Brain microvascular endothelial cell (primary cell): ENCODE results near the gene PUS10.

Experiments used
- DNase-seq: peaks from one replicate; pipeline ENCODE4 v3.0.0-alpha.2; 2020
- H3K27ac ChIP-seq: fragments of 250-450 bp; sonication (Bioruptor Pico); 2 replicates; pipeline ENCODE4 v1.5.1; 2020; ENCODE audit warnings: mild to moderate bottlenecking, moderate library complexity
- H3K27me3 ChIP-seq: fragments of 250-450 bp; sonication (Bioruptor Pico); replicated peaks from 2 replicates; pipeline ENCODE4 v1.5.1; 2020; ENCODE audit warnings: mild to moderate bottlenecking
- H3K36me3 ChIP-seq: fragments of 250-450 bp; sonication (Bioruptor Pico); replicated peaks from 2 replicates; pipeline ENCODE4 v1.5.1; 2020; ENCODE audit warnings: mild to moderate bottlenecking
- H3K4me3 ChIP-seq: 2 replicates; pipeline ENCODE4 v1.5.1; 2011; ENCODE audit warnings: low read depth, mild to moderate bottlenecking, control low read depth, low read length, moderate library complexity
- in situ Hi-C: cut with HindIII; loops from 2 replicates; pipeline ENCODE4 v1.10.0; 2017; ENCODE audit warnings: low sequenced_read_pairs, low pct_ligation_motif_present
- TF ChIP-seq, protein P1 (sequence below): IDR thresholded peaks from 2 replicates; pipeline ENCODE4 v1.5.1; 2011; ENCODE audit warnings: low read depth, mild to moderate bottlenecking, moderate library complexity, low read length, control low read depth, inconsistent platforms; ENCODE audit errors: missing control alignments

Gene PUS10

DNA sequence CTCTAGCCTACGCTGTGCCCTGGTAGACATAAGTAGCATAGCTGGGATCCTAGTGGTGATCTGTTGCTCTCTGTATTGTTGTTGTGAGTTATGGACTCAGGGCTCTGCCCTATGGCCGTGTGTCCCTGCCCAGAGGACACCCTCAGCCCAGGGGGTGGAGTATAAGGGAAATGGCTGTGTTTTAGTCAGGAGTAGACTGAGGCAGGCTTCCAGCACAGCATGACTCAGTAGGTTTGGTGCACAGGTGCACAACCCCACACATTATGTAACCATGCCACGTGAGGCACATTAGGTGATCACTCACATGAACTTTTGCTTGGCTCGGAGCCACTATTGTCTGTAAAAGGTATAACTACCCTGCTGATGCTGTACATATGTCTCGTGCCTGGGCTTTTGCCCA lies 60.4 kb downstream of the PUS10 start:
- DNase-seq, result no peak
- TF ChIP-seq, protein P1, sequence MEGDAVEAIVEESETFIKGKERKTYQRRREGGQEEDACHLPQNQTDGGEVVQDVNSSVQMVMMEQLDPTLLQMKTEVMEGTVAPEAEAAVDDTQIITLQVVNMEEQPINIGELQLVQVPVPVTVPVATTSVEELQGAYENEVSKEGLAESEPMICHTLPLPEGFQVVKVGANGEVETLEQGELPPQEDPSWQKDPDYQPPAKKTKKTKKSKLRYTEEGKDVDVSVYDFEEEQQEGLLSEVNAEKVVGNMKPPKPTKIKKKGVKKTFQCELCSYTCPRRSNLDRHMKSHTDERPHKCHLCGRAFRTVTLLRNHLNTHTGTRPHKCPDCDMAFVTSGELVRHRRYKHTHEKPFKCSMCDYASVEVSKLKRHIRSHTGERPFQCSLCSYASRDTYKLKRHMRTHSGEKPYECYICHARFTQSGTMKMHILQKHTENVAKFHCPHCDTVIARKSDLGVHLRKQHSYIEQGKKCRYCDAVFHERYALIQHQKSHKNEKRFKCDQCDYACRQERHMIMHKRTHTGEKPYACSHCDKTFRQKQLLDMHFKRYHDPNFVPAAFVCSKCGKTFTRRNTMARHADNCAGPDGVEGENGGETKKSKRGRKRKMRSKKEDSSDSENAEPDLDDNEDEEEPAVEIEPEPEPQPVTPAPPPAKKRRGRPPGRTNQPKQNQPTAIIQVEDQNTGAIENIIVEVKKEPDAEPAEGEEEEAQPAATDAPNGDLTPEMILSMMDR, result no peak
- Histone ChIP-seq H3K27ac (no peak overlapping the region), H3K27me3 (no peaks in the 10 kb centered on the region), H3K36me3 (no peaks in the 10 kb centered on the region), H3K4me3 (no peak overlapping the region)
- in situ Hi-C loops, result no loop called here

DNA sequence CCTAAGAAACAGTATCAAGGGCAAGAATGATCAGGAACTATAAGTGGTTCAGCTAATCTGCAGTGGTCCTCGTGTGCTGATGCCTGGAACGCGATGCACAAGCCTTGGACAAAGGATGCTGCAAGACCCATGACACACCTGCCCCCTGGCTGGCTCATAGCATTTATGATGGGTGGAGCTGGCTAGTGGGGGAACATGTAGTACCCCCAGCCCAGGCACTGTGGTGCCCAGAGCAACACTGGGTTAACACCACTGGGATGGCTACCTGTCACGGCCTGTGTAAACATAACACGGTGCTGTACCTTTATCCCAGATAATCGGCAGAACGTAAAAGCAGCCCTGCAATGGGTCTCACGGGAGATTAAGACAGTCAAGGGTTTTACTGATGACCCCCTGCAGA lies 60.8 kb downstream of the PUS10 start:
- DNase-seq, result no peak
- Histone ChIP-seq H3K27ac (no peak overlapping the region), H3K4me3 (no peak overlapping the region), H3K36me3 (no peaks in the 10 kb centered on the region), H3K27me3 (no peaks in the 10 kb centered on the region)
- TF ChIP-seq, protein P1, result no peak
- in situ Hi-C loops, result no loop called here

DNA sequence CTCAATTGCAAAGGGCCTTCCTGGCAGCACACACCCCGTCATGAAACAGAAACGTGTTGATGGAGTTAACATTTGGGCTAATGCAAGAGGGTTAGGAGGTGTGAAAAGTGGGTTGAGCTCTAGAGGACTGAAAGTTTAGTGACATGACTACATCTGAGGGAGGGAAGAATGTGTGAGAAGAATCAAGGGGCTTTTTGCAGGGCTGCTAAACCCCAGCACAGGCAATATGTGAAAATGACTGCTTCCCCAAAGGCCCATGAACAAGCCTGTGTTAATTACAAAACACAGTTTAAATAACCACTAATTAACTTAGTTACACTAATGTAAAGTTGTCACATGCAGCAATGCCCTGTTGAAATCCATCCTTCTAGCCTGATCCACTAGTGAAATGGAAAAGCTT lies 63.9 kb downstream of the PUS10 start:
- in situ Hi-C loops, result no loop called here
- TF ChIP-seq, protein P1, result no peak
- no peaks in the 10 kb centered on the region for H3K27me3 ChIP-seq
- H3K27ac ChIP-seq, result no peak overlapping the region
- H3K4me3 ChIP-seq, result no peak overlapping the region
- DNase-seq, result no peak
- H3K36me3 ChIP-seq, result no peaks in the 10 kb centered on the region

DNA sequence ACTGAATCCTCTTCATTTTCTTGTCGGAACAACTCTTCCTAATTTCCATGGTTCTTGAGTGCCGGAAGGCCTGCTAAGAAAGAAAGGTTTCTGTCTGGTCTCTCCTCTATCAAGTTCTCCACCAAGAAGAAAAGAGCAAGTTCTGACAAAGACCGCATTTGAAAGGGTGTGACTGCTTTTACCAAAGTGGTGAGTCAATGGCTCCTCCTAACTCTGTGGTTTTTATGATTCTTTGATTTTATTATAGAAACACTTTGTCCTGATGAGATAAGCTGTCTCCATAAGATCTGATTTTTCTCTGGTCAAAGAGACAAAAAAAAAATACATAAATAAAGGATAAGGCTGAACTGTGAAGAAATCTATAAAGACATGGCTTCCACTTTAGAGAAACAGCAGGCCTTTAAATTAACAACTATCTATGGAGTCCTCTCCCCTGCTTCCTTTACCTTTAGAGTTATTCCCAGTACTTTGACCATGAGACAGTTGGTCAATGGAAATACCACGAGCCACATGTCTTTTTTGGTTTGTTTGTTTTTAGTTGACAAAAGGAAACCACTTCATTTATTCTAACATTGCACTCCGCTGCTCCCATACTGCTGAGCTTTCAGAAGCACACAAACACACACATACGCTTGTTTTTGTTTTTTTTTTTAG lies 69.0 kb downstream of the PUS10 start:
- Histone ChIP-seq H3K36me3 (no peaks in the 10 kb centered on the region), H3K27ac (no peak overlapping the region), H3K4me3 (no peak overlapping the region), H3K27me3 (no peaks in the 10 kb centered on the region)
- TF ChIP-seq, protein P1, result no peak
- DNase-seq, result no peak
- in situ Hi-C loops, result no loop called here

DNA sequence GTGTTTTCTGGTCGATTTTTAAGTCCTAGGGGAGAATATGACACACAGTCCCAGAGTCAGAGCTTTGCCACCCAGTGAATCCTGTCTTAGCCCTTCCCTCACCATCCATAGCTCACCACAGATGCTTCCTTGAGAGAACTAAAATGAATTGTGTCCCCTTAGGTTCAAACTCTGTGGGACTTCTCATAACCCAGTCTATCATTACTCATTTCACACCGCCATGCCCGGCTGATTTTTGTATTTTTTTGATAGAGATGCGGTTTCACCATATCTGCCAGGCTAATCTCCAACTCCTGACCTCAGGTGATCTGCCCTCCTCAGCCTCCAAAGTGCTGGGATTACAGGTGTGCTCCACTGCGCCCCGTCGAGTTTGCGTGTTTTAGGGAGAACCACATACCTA lies 69.9 kb downstream of the PUS10 start:
- TF ChIP-seq, protein P1, result no peak
- Histone ChIP-seq H3K27me3 (no peaks in the 10 kb centered on the region), H3K27ac (no peak overlapping the region), H3K4me3 (no peak overlapping the region), H3K36me3 (no peaks in the 10 kb centered on the region)
- DNase-seq, result no peak
- in situ Hi-C loops, result no loop called here

DNA sequence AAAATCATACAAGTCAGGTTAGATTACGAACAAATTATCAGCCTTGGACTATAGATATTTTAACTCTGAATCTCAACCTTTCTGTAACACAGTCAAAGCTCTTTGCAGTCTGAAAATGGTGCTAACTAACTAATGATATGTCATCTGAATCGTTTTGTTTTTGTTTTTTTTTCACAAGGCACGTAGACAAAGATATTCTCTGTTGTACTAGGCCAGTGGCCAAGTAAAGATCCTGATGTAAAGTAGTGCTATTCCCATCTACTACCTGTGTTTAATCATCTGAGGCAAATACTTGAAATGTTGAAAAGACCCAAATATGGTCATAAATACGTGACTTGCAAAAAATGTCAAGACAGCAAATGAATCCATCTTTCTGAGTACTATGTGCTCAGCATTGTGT lies 71.0 kb downstream of the PUS10 start:
- TF ChIP-seq, protein P1, result no peak
- Histone ChIP-seq H3K4me3 (no peak overlapping the region), H3K27me3 (no peaks in the 10 kb centered on the region), H3K27ac (no peak overlapping the region), H3K36me3 (no peaks in the 10 kb centered on the region)
- in situ Hi-C loops, result no loop called here
- DNase-seq, result no peak
